OCI-M1 (cell line): ENCODE results near the gene HEYL.
"Not testable (repeated sequence)": the region's sequence is repeated elsewhere in the genome, so short reads cannot be mapped to it uniquely, and the experiment has no call there.

Experiments
- DNase-seq: peaks from one replicate; lab custom pipeline; 2025; lab: John Stamatoyannopoulos, UW

HEYL gene

GRCh38 chr1:39603677-39604076 lies 35.8 kb downstream of the HEYL start:
- not testable (repeated sequence) for DNase-seq

GRCh38 chr1:39601667-39602255 lies 37.7 kb downstream of the HEYL start:
- DNase-seq, result not testable (repeated sequence)

- no peak for DNase-seq
These were observed 43.3 kb downstream of the HEYL start for GRCh38 chr1:39596163-39596562.

GRCh38 chr1:39593386-39593785 lies 46.1 kb downstream of the HEYL start:
- no peak for DNase-seq

GRCh38 chr1:39592069-39592468 lies 47.4 kb downstream of the HEYL start:
- no peak for DNase-seq

GRCh38 chr1:39590546-39590945 lies 48.9 kb downstream of the HEYL start:
- DNase-seq, result no peak

GRCh38 chr1:39585933-39586332 lies 53.5 kb downstream of the HEYL start:
- no peak for DNase-seq

- peak; percentile 45 for DNase-seq
These were observed 63.3 kb downstream of the HEYL start for GRCh38 chr1:39576016-39576657.

GRCh38 chr1:39575191-39576015 lies 64.0 kb downstream of the HEYL start:
- DNase-seq, result peak; percentile 73

- peak; percentile 23 for DNase-seq
These were observed 64.8 kb downstream of the HEYL start for GRCh38 chr1:39574646-39575045.
